Epidermal melanocyte (primary cell): ENCODE measurements around the gene KPNA6.
"Not testable (repeated sequence)": the region's sequence is repeated elsewhere in the genome, so short reads cannot be mapped to it uniquely, and the experiment has no call there.

Source experiments
- DNase-seq: peaks from one replicate; pipeline ENCODE4 v3.0.0; 2011; ENCODE audit warnings: low spot score; ENCODE audit not compliant: insufficient read length

KPNA6 gene

GRCh38 chr1:32107742-32108661 lies at the start of gene KPNA6:
Gene KPNA6, plus strand, starts transcription at chr1:32108056. Its CDS starts 75 bp downstream, at chr1:32108131.
- peak; percentile 74 for DNase-seq

- DNase-seq = no peak
Observed at GRCh38 chr1:32060914-32061313, 46.9 kb upstream of the KPNA6 start.

- DNase-seq = no peak
Observed at GRCh38 chr1:32062867-32063230, 45.0 kb upstream of the KPNA6 start.

- DNase-seq = peak; percentile 31
Observed at GRCh38 chr1:32063261-32063681, 44.6 kb upstream of the KPNA6 start.

GRCh38 chr1:32065613-32066488 lies 42.0 kb upstream of the KPNA6 start:
- DNase-seq = not testable (repeated sequence)

GRCh38 chr1:32066489-32066873 lies 41.4 kb upstream of the KPNA6 start:
- DNase-seq = no peak

GRCh38 chr1:32068957-32069588 lies 38.8 kb upstream of the KPNA6 start:
- DNase-seq = no peak

- DNase-seq = no peak
Observed at GRCh38 chr1:32071758-32072621, 35.9 kb upstream of the KPNA6 start.

- peak; percentile 95 for DNase-seq
Observed at GRCh38 chr1:32072622-32073298, 35.1 kb upstream of the KPNA6 start, which contains the start of gene TMEM39B. Gene TMEM39B, plus strand, starts transcription at chr1:32072939. Its CDS starts 109 bp downstream, at chr1:32073048.

GRCh38 chr1:32073299-32074229 lies 34.3 kb upstream of the KPNA6 start:
- DNase-seq = no peak

GRCh38 chr1:32074841-32075240 lies 33.0 kb upstream of the KPNA6 start:
- DNase-seq = no peak

GRCh38 chr1:32077451-32077850 lies 30.4 kb upstream of the KPNA6 start:
- DNase-seq = no peak

- no peak for DNase-seq
Observed at GRCh38 chr1:32082022-32082421, 25.8 kb upstream of the KPNA6 start.

GRCh38 chr1:32086381-32086780 lies 21.5 kb upstream of the KPNA6 start:
- not testable (repeated sequence) for DNase-seq

GRCh38 chr1:32091176-32091575 lies 16.7 kb upstream of the KPNA6 start:
- no peak for DNase-seq

GRCh38 chr1:32091591-32091990 lies 16.3 kb upstream of the KPNA6 start:
- DNase-seq = no peak

- DNase-seq = no peak
Observed at GRCh38 chr1:32094746-32095521, 12.9 kb upstream of the KPNA6 start.

- no peak for DNase-seq
Observed at GRCh38 chr1:32099426-32099825, 8.4 kb upstream of the KPNA6 start.
